PC-3 (cell line): ENCODE results near the gene RSF1.

Experiments used
- CTCF ChIP-seq: fragments of 300-600 bp; sonication (generic); conservative IDR thresholded peaks from 2 replicates; pipeline ENCODE4 v1.5.1; 2017; ENCODE audit warnings: antibody characterized with exemption, low read depth, mild to moderate bottlenecking, low read length
- EZH2 ChIP-seq: fragments of 300-600 bp; sonication (generic); IDR thresholded peaks from one replicate; pipeline ENCODE4 v1.6.1; 2017; ENCODE audit warnings: antibody characterized with exemption, mild to moderate bottlenecking, low read length; ENCODE audit not compliant: unreplicated experiment
- EZH2phosphoT487 ChIP-seq: fragments of 300-600 bp; sonication (generic); IDR thresholded peaks from 2 replicates; pipeline ENCODE4 v1.6.1; 2018; ENCODE audit warnings: mild to moderate bottlenecking, antibody characterized with exemption, low read length, borderline replicate concordance

- TF ChIP-seq EZH2 (no peak), CTCF (no peak), EZH2phosphoT487 (no peak)
These were observed 164.2 kb downstream of the RSF1 start for GRCh38 chr11:77656362-77656761.
